Measurements from ENCODE around the gene ACTBL2.

DNA sequence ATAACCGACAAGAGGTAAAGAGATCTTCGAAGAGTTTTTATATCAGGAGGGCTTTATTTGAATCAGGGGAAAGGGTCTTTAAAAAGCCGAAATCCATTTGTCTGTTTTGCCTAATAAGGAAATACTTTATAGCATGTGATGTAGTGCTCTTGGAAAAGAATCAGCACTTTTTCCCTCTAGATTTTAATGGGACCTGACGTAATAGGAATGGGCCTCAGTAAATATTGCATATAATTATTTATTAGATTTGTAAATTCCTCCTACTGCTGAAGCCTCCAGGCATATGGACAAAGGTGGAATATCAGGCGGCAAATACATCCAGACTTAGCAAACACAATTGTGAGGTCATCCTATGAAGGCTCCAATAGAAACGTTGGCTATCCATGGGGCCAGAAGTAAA, 50.9 kb downstream of the ACTBL2 start:
- TF ChIP-seq, protein P1, sequence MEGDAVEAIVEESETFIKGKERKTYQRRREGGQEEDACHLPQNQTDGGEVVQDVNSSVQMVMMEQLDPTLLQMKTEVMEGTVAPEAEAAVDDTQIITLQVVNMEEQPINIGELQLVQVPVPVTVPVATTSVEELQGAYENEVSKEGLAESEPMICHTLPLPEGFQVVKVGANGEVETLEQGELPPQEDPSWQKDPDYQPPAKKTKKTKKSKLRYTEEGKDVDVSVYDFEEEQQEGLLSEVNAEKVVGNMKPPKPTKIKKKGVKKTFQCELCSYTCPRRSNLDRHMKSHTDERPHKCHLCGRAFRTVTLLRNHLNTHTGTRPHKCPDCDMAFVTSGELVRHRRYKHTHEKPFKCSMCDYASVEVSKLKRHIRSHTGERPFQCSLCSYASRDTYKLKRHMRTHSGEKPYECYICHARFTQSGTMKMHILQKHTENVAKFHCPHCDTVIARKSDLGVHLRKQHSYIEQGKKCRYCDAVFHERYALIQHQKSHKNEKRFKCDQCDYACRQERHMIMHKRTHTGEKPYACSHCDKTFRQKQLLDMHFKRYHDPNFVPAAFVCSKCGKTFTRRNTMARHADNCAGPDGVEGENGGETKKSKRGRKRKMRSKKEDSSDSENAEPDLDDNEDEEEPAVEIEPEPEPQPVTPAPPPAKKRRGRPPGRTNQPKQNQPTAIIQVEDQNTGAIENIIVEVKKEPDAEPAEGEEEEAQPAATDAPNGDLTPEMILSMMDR (IDR thresholded peaks at IDR 0.05; ENCODE audit: insufficient read depth, low read depth, low read length): no peak
- TF ChIP-seq EZH2 (IDR thresholded peaks at IDR 0.05; ENCODE audit: insufficient read depth, low read length): no peak
